ENCODE results near the gene DLEC1. TPM values are rescaled to one million over a fixed set of nuclear protein-coding genes. Genes with fewer than 3 reads are reported as not detected.

DLEC1 gene
- polyA plus RNA-seq, 1 donor from 2014 or later, result 0.25 TPM

GRCh38 chr3:38003817-38004414 lies 35.1 kb upstream of the DLEC1 start:
- H3K9me2 ChIP-seq (ENCODE audit: insufficient read depth, low read length), result no peaks in the 10 kb centered on the region
- no peaks in the 10 kb centered on the region for H3K9me3 ChIP-seq (ENCODE audit: low read length)
- peaks cover 3% of the 10 kb centered on the region for H3K27me3 ChIP-seq (ENCODE audit: insufficient read depth, low read depth, low read length)
- H3F3A ChIP-seq (ENCODE audit: insufficient read depth, low read length, poor library complexity, severe bottlenecking), result no peaks in the 10 kb centered on the region
- no peaks in the 10 kb centered on the region for H3K79me2 ChIP-seq (replicated peaks; ENCODE audit: insufficient read depth, low read length)
- TF ChIP-seq EZH2 (IDR thresholded peaks at IDR 0.05; ENCODE audit: borderline replicate concordance, insufficient read depth, low read length, poor library complexity, severe bottlenecking), result no peak
- no peak overlapping the region for H3K4me3 ChIP-seq (ENCODE audit: low read length)
- H2AFZ ChIP-seq (ENCODE audit: low read depth, low read length), result no peak overlapping the region
- H4K20me1 ChIP-seq (ENCODE audit: insufficient read depth), result no peaks in the 10 kb centered on the region
- no peak overlapping the region for H3K27ac ChIP-seq (ENCODE audit: low read length)
- H3K9ac ChIP-seq (ENCODE audit: low read length), result no peak overlapping the region
- no peaks in the 10 kb centered on the region for H3K36me3 ChIP-seq (ENCODE audit: insufficient read depth, low read length)
- no peak overlapping the region for H3K4me2 ChIP-seq (ENCODE audit: low read length)

DNA sequence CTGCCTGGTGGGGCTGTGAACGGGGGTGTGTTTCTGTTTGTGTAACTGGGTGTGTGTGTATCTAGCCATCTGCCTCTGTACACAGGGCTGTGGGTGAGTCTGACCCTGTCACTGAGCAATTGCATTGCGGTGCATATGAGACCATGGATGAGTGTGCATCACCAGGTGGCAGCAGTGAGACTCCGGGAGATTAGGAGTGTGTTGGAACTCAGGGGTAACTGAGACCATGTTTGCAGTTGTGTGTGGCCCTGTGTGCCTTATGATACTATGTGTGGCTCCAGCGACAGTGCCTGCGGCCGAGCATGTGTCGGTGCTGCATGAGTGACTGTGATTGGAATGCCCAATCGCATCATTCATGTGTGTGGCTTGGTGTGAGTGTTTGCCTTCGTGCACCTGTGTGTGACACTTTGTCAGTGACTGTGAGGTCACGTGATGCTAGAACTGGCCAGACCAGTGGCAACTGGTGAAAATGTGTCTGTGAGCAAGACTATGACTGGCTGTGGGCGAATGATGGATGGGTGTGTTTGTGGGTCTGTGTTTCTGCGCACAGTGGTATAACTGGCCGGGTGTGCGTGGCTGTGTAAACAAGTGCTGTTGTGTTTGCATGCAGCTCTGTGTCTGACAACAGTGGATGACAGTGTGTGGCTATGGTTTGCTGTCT lies 34.5 kb upstream of the DLEC1 start:
- no peaks in the 10 kb centered on the region for H3K9me2 ChIP-seq (ENCODE audit: insufficient read depth, low read length)
- H3K36me3 ChIP-seq (ENCODE audit: insufficient read depth, low read length), result no peaks in the 10 kb centered on the region
- H3K9ac ChIP-seq (ENCODE audit: low read length), result no peak overlapping the region
- no peaks in the 10 kb centered on the region for H3K27me3 ChIP-seq (ENCODE audit: insufficient read depth, low read depth, low read length)
- H3K4me2 ChIP-seq (ENCODE audit: low read length), result no peak overlapping the region
- no peaks in the 10 kb centered on the region for H4K20me1 ChIP-seq (ENCODE audit: insufficient read depth)
- no peaks in the 10 kb centered on the region for H3K9me3 ChIP-seq (ENCODE audit: low read length)
- H3K4me3 ChIP-seq (ENCODE audit: low read length), result no peak overlapping the region
- TF ChIP-seq SMC3 (conservative IDR thresholded peaks at IDR 0.05; ENCODE audit: poor library complexity) (peak; percentile 73), RAD21 (conservative IDR thresholded peaks at IDR 0.05) (peak; percentile 55), TAF1 (IDR thresholded peaks at IDR 0.05; ENCODE audit: low read depth) (no peak), EZH2 (IDR thresholded peaks at IDR 0.05; ENCODE audit: borderline replicate concordance, insufficient read depth, low read length, poor library complexity, severe bottlenecking) (no peak), CTCF (IDR thresholded peaks at IDR 0.05; ENCODE audit: poor library complexity, severe bottlenecking) (peak; percentile 67), REST (IDR thresholded peaks at IDR 0.05; ENCODE audit: borderline replicate concordance) (no peak)
- no peak overlapping the region for H2AFZ ChIP-seq (ENCODE audit: low read depth, low read length)
- no peaks in the 10 kb centered on the region for H3F3A ChIP-seq (ENCODE audit: insufficient read depth, low read length, poor library complexity, severe bottlenecking)
- H3K79me2 ChIP-seq (replicated peaks; ENCODE audit: insufficient read depth, low read length), result no peaks in the 10 kb centered on the region
- no peak overlapping the region for H3K27ac ChIP-seq (ENCODE audit: low read length)
